Neural progenitor cell (in vitro differentiated cells): ENCODE results near the gene ENDOG.

Experiments used
- EZH2 ChIP-seq: fragments of 200-600 bp; sonication (generic); IDR thresholded peaks from 2 replicates; pipeline ENCODE4 v1.6.1; 2017; ENCODE audit warnings: antibody characterized with exemption, mild to moderate bottlenecking, moderate library complexity
- EZH2phosphoT487 ChIP-seq: fragments of 200-600 bp; sonication (generic); IDR thresholded peaks from 2 replicates; pipeline ENCODE4 v1.6.1; 2017; ENCODE audit warnings: antibody characterized with exemption
- TF ChIP-seq, protein P1 (sequence below): fragments of 200-600 bp; sonication (generic); IDR thresholded peaks from 2 replicates; pipeline ENCODE4 v1.5.1; 2017; ENCODE audit warnings: antibody characterized with exemption, mild to moderate bottlenecking

GRCh38 chr9:128829477-128830251 lies 11.4 kb downstream of the ENDOG start, which contains the start of gene SPOUT1:
- TF ChIP-seq, protein P1, sequence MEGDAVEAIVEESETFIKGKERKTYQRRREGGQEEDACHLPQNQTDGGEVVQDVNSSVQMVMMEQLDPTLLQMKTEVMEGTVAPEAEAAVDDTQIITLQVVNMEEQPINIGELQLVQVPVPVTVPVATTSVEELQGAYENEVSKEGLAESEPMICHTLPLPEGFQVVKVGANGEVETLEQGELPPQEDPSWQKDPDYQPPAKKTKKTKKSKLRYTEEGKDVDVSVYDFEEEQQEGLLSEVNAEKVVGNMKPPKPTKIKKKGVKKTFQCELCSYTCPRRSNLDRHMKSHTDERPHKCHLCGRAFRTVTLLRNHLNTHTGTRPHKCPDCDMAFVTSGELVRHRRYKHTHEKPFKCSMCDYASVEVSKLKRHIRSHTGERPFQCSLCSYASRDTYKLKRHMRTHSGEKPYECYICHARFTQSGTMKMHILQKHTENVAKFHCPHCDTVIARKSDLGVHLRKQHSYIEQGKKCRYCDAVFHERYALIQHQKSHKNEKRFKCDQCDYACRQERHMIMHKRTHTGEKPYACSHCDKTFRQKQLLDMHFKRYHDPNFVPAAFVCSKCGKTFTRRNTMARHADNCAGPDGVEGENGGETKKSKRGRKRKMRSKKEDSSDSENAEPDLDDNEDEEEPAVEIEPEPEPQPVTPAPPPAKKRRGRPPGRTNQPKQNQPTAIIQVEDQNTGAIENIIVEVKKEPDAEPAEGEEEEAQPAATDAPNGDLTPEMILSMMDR, result no peak
- TF ChIP-seq EZH2, result no peak
- TF ChIP-seq EZH2phosphoT487, result no peak
